GM19193 (cell line): Measurements from ENCODE around the gene KCNAB1.

Source experiments
- POLR2A ChIP-seq: IDR thresholded peaks from 4 replicates; pipeline ENCODE4 v1.6.1; 2011; ENCODE audit not compliant: insufficient read depth, insufficient read length; ENCODE audit errors: extremely low read depth

KCNAB1 gene

GRCh38 chr3:156536524-156537316 lies 416.3 kb downstream of the KCNAB1 start:
- TF ChIP-seq POLR2A, result no peak

- no peak for TF ChIP-seq POLR2A
Measured at GRCh38 chr3:156539051-156539450, 418.7 kb downstream of the KCNAB1 start.

GRCh38 chr3:156539802-156540201 lies 419.4 kb downstream of the KCNAB1 start:
- TF ChIP-seq POLR2A, result no peak

GRCh38 chr3:156542101-156543042 lies 422.0 kb downstream of the KCNAB1 start:
- TF ChIP-seq POLR2A, result no peak

- TF ChIP-seq POLR2A, result no peak
Measured at GRCh38 chr3:156543043-156543555, 422.7 kb downstream of the KCNAB1 start.

- TF ChIP-seq POLR2A, result no peak
Measured at GRCh38 chr3:156547637-156548036, 427.3 kb downstream of the KCNAB1 start.

GRCh38 chr3:156548041-156548687 lies 427.8 kb downstream of the KCNAB1 start:
- no peak for TF ChIP-seq POLR2A

- TF ChIP-seq POLR2A, result no peak
Measured at GRCh38 chr3:156548902-156549301, 428.5 kb downstream of the KCNAB1 start.

- TF ChIP-seq POLR2A, result no peak
Measured at GRCh38 chr3:156551261-156551660, 430.9 kb downstream of the KCNAB1 start.

GRCh38 chr3:156551746-156552145 lies 431.4 kb downstream of the KCNAB1 start:
- TF ChIP-seq POLR2A, result no peak

GRCh38 chr3:156552973-156553372 lies 432.6 kb downstream of the KCNAB1 start:
- no peak for TF ChIP-seq POLR2A

- no peak for TF ChIP-seq POLR2A
Measured at GRCh38 chr3:156553705-156554356, 433.5 kb downstream of the KCNAB1 start.

GRCh38 chr3:156554515-156554841 lies 434.1 kb downstream of the KCNAB1 start:
- TF ChIP-seq POLR2A, result no peak

- peak; percentile 92 for TF ChIP-seq POLR2A
Measured at GRCh38 chr3:156554842-156555687, 434.7 kb downstream of the KCNAB1 start, which contains the start of gene SSR3. SSR3 (minus strand) TSS chr3:156555117; CDS start chr3:156555089, 28 bp downstream.
